GM21381 (cell line): ENCODE results near the gene RNF181.
"Not testable (repeated sequence)": the region's sequence is repeated elsewhere in the genome, so short reads cannot be mapped to it uniquely, and the experiment has no call there.

ENCODE experiments used
- ATAC-seq: cut with Tn5 transposase; IDR thresholded peaks from one replicate; pipeline ENCODE4 v1.9.1; 2021; ENCODE audit warnings: mild to moderate bottlenecking, moderate library complexity; ENCODE audit not compliant: unreplicated experiment

The RNF181 gene

DNA sequence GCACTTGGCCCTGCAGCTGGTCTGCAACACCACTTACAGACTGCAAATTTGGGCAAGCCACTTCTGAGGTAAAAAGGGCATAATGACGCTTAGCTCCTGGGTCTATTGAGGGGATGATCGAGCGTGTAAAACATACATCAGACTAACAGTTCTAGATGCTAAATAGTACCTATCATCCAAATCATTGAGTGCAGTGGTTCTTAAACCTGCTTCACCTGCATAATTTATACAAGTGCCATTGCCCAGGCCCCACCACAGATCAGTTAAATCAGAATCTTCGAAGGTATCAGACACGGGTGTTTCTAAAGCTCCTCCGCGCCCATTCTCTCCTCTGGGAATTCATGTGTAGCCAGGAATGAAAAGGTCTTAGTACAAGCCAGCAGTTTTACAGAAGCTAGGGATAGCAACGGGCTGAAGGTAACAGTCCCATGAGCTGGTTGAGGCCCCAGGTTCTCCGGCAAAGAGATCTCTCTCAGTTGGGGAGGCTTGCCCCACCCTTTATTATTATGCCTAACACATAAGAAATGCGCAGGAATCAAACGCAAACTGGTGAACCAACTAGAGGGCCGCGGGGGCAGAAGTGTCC lies 737 bp upstream of the RNF181 start:
- no peak for ATAC-seq

DNA sequence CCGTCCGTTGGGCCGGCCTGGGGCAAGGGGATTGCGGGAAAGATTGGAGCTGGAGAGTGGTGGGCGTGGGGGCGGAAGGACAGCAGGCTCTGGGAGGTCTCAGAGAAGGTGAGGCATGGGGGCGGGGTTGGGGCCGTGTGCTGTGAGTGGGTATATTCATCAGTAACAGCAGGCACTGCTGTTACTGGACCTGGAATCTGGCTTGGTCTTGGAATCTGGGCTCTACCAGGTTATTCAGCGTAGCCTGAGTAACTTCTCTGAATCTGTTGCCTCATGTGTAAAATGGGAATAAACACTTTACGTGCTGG lies 435 bp downstream of the RNF181 start:
- ATAC-seq = no peak

DNA sequence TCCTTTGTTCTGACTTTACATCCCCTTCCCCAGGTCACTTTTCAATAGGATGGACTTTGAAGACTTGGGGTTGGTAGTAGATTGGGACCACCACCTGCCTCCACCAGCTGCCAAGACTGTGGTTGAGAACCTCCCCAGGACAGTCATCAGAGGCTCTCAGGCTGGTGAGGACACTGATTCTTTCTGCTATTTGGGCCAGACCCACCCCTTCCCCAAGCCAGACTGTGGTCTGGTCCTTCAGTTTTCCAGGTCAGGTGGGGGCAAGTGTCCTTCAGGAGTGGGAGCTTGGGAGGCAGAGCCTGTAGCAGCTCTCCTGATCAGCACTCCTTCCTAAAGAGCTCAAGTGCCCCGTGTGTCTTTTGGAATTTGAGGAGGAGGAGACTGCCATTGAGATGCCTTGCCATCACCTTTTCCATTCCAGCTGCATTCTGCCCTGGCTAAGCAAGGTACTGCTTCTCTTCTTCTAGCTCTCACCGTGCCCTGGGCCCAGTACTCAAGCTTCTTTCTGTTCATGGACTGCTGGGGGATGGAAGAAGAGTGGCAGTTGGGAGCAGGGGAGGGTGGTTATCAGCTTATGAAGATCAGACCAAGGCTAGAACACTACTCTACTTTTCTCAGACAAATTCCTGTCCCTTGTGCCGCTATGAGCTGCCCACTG lies 1.1 kb downstream of the RNF181 start:
- ATAC-seq = no peak

DNA sequence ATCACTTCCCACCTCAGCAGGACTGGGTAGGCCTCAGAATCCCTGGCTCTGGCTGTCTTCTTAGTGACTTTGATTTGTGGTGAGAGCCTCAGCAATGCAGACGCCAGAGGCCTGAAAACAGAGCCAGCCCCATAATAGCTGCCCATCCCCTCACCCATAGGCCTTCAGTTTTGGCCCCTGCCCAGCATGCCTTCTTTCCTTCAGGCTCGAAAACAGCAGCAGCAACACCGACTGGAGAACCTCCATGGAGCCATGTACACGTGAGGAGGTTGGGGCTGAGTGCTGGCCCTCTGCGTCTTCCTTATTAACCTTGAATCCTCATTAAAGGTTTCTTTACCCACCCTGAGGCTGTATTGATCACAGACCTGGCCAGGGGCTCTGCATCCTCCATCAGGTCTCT lies 1.7 kb downstream of the RNF181 start:
- no peak for ATAC-seq

DNA sequence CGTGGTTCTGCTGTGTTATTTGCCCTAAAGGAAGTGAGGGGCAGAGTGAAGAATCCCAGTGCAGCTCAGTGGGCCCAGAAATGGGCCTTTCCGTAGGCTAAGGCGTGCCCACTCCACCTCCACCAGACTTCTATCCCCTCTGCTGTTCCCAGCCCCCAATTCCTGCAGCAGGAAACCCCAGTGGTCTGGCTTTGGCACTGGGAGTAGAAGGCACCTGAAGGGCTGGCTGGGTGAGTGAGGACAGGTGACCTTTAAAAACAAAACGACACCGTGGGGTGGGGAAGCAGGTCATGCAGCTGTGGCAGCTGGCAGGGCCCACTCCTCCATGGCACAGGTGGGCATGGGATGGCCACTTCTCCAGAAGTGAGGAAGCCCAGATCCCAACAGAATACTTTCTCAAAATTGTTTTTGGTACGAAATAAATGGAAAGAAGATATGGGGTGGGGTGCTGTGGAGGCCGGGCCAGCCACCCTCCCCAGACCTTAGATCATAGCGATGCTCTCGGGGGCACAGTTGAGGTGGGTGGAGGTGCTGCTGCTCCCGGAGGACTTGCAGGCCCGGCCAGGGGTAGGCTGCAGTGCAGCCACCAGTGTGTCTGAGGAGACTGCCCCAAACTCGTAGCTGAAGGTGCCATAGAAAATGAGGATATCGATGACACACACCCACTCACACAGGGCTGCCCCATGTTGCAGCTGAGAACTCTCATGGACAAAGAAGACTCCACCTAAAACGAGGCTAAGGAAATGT lies 3.2 kb downstream of the RNF181 start:
- no peak for ATAC-seq

DNA sequence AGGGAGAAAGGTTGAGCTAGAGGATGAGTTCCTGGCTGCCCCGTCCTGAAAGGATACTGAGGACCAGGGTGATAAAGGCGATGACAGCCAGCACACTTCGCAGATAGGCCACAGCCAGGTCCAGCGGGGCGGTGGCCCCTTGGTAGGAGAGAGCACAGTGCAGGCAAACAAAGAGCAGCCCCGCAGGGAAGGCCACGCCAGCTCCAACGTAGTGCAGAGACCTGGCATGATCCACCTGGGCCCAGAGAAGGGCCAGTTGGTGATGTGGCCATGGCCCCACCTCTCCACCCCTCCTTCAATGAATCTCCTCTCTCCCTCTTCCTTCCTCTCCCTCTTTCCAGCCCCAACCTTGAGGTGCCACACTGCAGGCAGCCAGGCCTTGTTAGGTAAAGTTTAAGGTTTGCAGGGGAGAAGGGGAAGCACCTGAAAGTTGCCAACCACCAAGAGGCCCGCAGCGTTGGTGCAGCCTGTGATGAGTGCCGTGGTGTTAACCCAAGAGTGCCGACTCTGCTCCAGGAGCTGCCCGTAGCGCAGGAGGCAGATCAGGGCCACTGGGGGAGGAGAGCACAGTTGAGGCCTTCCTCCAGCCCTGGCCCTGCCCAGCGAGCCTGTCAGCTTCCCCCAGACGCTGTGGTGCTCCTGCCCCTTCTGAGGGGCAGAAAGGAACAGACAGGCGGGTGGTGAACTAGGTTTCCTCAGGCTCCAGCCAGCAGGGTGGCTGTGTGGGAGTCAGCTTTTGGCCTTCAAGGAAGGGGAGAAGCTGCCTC lies 4.1 kb downstream of the RNF181 start:
- no peak for ATAC-seq

DNA sequence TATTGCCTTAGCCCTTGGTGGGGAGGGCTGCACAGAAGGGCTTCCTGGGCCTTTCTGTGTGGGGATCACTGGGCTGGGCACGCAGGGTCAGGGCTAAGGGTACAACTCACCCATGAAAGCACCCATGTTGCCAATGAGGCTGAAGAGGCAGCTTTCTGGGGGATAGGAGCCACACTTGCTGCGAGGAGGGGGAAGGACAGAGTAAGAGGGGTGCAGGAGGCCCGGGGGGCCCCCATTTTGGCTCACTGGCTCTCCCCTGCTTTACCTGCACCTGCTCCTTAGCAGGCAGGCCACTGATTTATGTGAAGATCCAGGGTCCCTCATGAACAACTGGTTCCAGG lies 4.7 kb downstream of the RNF181 start:
- no peak for ATAC-seq

DNA sequence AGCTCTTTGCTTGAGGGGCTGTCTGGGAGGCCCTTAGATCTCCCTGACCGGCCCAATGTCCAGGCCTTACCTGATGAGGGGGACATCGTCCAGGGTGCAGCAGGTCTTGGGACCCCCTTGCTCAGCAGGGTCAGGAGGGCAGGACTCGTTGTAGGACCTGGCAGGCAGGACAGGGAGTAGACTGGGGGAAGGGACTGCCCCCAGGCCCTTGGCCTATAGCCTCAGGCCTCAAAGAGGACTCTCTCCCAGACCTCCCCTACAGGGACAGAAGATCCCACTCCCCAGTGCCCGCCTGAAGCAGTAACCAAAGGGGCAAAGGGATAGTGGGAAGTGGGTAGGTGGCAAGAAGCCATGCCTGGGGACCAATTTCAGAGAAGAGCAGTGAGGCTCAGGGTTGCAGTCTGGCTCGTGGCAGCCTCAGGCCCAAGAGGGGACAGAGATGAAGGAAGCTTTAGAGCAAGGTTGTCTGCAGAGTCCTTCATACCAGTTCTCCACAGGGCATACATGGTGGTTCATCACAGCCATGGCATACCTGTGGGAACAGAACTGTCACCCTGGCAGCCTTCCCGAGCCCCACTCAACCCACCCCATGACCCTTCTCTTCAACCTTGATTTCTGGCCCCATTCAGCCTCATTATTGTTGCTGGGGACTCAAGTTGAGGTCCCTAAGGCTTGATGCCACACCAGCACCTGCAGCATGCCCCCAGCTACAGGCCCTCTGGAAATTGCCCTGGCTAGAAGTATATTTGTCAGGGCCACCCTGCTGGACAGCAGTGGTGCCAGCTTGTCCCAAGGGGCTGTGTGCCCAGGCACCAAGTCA lies 5.6 kb downstream of the RNF181 start:
- no peak for ATAC-seq

DNA sequence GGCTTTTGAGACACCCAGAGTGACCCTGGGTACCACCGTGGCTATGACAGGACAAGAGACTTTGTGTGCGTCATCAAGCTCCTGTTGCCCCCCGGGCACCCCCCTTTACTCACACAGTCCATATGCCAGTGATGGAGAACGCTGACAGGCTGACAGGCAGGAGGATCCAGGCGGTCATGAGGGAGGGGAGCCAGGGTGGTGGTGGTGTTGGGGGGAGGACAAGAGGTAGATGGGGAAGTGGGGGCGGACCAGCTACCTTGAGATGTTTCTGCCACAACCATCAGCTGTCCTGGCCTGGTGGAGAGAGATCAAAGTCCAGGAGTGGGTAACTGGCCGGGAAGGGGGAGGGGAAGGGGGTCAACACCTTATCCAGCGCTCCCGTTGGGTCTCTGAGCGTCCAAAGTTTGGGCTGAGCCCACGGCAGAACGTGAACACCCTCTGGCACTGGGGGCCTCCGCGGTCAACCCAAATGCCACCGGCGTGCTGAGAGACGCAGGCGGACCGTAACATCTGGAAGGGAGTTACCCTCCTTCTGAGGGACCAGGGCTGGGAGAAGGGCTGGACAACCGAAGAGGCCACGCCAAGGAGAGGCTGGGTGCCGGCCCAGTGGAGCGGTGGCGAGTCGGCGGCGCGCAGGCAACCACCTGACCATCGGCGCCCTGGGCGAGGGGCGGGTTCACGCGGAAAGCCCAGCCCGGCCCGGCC lies 6.4 kb downstream of the RNF181 start:
- peak; percentile 39 for ATAC-seq

DNA sequence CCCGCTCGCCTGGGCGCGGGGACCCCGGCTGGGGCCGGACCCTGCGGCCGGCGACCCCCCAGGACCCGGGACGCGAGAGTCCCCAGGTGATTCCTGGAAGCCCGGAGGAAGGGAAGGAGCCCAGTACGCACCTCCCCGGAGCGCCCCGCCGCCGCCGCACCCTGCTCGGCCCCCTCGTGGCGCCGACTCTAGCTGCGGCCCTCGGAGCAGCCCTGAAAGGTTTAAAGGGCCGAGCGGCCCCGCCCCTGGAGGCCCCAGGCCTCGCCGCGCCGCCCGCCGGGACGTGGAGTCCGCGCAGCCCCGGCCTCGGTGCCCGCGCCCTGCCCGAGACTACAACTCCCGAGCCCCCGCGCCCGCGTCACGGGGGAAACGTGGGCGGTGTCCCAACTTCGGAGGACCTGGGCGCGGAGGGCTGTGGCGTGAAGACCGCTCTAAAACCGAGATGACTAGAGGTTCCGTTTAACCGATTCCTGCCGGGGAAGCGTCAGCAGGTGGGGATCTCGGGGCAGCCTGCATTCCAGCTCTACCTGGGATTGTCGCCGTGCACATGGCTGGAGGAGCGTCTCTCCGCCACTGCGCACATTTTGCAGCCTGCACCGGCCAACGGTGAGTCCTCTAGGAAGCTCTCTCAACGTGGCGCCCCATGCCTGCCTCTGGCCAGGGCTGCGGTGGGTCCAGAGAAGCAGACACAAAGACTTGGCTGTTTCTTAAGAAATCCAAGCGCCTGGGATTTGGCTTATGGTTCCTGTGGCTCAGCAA lies 7.1 kb downstream of the RNF181 start, which contains the start of gene TMEM150A:
TSS of gene TMEM150A (minus strand) at position 223 of the 759 bp plus-strand sequence. CDS start 750 bp downstream, outside the sequence.
- peak; percentile 96 for ATAC-seq

DNA sequence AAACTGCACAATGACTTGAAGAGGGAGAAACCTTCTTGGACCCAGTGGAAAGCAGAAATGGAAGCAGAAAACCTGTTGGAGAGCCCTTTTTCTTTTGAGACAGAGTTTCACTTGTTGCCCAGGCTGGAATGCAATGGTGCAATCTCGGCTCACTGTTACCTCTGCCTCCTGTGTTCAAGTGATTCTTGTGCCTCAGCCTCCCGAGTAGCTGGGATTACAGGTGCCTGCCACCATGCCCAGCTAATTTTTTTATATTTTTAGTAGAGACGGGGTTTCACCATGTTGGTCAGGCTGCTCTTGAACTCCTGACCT lies 8.5 kb downstream of the RNF181 start:
- ATAC-seq = not testable (repeated sequence)

DNA sequence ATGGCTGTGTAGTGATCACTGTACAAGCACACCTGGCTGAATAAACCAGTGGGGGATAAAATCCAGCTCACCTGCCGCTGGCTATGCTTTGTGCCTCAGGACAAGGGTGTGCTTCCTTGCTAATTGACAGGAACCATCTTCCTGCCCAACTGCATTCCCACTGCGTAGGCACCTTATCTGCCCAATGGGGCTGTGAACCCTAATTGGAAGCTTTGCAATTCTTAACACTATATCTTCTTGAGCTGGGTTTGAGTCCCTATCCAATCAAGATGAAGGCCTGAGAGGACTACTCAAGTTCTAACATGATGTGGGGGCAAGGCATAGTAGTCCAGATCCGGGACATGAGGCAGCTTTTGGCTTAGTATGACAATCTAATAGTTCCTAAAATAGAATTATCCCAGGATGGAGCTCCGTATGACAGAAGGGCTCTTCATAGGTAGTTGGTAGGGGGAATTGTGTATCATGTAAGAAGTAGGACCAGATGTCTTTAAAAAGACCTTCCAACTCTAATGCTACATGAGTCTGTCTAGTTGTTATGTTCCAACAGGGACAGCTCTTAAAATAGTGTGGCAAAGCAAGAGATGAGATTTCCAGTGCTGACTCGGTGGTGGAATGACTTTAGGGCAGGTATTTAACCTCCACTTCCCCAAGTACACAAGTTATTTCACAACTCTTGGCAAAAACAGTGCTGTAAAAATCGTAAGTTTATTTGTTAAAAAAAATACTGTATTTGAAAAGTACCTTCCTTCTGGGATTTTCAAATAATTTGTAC lies 9.2 kb downstream of the RNF181 start:
- no peak for ATAC-seq

DNA sequence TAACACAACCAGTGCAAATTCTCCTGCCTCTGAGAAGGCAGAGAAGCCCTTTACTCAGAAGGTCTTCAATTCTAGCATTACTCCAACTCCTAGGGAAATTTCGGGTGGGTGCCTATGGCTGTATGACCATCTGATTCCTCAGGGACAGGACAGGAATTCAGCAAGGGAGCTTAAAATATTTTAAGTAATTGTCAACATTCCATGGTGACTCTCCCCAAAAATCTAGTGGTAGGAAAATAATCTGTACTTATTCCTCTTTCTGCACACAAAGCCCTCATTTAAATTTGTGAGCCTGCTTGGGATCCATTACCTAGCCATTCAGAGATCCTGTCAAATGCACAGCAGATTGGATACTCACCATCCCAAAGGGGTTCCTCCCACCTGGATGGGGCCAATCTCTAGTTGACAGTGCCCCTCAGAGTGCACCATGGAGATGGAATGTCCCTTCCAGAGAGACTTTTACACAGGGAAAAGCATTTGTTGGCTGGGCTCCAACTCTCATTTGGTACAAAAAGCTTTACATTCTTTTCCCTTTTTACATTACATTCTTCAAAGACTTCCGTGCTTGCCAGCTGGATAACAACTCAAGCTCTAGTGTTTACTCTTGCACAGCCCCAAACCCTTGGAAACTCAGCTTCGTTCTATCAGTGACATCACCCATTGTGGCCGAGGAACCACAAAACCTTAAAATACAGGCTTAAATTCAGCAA lies 10.0 kb downstream of the RNF181 start:
- no peak for ATAC-seq

DNA sequence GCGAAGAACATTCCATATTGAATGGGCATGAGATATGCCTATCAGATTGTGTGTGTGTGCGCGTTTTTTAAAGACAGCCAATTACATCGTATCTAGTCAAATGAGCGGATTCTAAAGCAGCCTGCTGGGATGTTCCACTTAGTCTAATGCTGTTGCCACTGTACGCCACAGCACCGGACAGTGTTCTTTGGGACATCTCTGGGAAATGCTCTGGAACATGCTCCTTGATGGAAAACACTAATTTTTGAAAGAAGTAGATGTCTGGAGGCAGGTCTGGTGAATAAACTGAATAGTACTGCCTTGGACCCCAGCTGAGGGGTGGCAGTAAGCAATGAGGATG lies 10.5 kb downstream of the RNF181 start:
- no peak for ATAC-seq

DNA sequence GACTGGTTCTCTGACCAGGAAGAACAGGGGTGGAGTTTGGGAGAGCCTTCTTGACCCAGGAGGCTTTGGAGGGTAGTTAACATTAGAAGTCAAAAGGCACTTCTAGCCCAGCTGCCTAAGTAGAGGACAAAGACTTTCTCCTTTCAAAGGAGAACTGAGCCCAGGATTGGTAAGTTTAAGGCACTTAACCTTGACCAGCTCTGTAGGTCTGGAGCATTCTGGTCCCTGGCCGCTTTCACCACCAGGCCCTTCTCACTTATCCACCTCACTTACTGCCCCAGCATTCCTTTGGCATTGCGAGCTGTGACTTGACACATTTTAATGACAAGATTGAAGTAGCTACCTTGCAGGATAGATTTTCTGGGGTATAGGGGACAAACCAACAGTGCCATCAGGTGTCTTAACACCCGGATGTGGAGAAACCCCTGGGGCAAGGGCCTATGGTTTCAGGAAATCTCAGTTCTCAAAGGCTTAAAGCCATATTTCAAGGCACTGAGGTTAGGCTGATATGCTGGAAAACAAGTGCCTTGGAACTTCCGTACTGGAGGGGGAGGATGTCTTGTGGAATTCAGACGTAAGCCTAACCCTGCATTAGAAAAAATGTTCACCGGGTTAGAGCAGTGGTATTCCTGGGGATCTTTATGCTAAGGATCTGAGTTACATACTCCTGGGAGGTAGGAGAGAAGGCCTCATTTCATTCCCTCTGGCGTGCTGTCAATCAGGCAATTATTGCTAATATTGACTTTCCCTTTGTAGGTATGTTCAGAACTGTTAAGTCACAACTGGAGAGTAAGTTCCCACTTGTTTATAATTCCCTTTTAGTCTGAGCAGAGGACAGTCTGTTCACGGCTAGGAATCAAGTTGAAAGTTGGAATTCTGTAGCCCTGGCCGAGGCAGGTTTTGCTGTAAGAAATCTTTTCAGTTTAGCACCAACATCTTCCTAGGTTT lies 12.0 kb downstream of the RNF181 start:
- no peak for ATAC-seq

DNA sequence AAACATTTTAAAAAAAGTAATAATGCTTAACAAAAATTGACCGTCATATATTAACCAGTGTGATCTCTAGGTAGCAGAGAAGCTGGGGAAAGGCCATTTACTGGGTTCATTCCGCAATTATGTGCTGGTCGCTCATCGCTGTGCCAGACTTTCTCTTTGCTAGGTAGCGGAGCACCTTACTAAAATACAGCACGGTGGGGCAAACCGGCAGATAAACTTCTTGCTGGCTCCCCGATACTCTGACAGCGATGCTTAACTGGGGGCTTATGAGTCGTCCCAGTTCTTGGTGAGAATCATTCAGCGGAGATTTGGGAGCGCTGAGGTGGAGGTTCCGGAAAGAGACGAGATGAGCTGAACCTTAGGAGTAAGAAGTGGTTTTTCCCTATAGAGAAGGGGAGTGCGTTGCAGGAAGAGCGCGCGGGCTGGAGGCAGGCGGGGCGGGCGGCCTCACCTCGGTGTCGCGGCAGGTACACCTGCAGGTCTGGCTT lies 15.7 kb downstream of the RNF181 start:
- ATAC-seq = peak; percentile 2
